Adrenal gland (tissue), 5 donors: ENCODE measurements around the gene SVIL.

Source experiments
- CTCF ChIP-seq, 6 experiments: fragments of 450-650 bp in 4 of 6; fragments of 200-600 bp in 2 of 6; sonication (generic) in 1 of 6; IDR thresholded peaks; 1 replicate in 5 of 6; 2 replicates in 1 of 6; pipeline versions ENCODE4 v1.5.1 to v1.8.0; 2016 to 2021; ENCODE audit warnings: antibody characterized with exemption in 6 of 6, mild to moderate bottlenecking in 2 of 6, moderate library complexity in 1 of 6
- POLR2A ChIP-seq, 2 donors: fragments of 450-650 bp; IDR thresholded peaks; one replicate each; pipeline ENCODE4 v1.6.1; 2017; ENCODE audit warnings: antibody characterized with exemption in 2 of 2, mild to moderate bottlenecking in 2 of 2, moderate library complexity in 1 of 2
- donor health status: DM: no; HTN: no; CAD: no.

GRCh38 chr10:29534590-29534989 lies 100.2 kb downstream of the SVIL start:
- TF ChIP-seq CTCF (IDR thresholded peaks at IDR 0.05) = no peak
- no peak for TF ChIP-seq POLR2A (IDR thresholded peaks at IDR 0.05)
